MG63 (cell line): ENCODE results near the gene MPP2. TPM values are rescaled to one million over a fixed set of nuclear protein-coding genes. Genes with fewer than 3 reads are reported as not detected.
"Not testable (repeated sequence)": the region's sequence is repeated elsewhere in the genome, so short reads cannot be mapped to it uniquely, and the experiment has no call there.

ENCODE experiments used
- DNase-seq: peaks from one replicate; pipeline ENCODE4 v3.0.0-alpha.2; 2020
- H3K27me3 ChIP-seq: fragments of 250-450 bp; sonication (Bioruptor Pico); 2 replicates; pipeline ENCODE4 v1.5.1; 2020; ENCODE audit warnings: mild to moderate bottlenecking, moderate library complexity
- H3K36me3 ChIP-seq: fragments of 250-450 bp; sonication (Bioruptor Pico); 2 replicates; pipeline ENCODE4 v1.5.1; 2020; ENCODE audit warnings: mild to moderate bottlenecking, moderate library complexity
- H3K4me3 ChIP-seq: fragments of 250-450 bp; sonication (Bioruptor Pico); 2 replicates; pipeline ENCODE4 v1.5.1; 2020; ENCODE audit warnings: mild to moderate bottlenecking, moderate library complexity
- H3K9me3 ChIP-seq: fragments of 250-450 bp; sonication (Bioruptor Pico); 2 replicates; pipeline ENCODE4 v1.5.1; 2020; ENCODE audit warnings: mild to moderate bottlenecking, moderate library complexity
- total RNA-seq: library from RNA; depleted of rRNA; stranded (reverse); fragments of >200 nt; shearing (Covaris generic); gene quantifications from 2 replicates; pipeline ENCODE4 v1.2.3, GENCODE V29; 2014; ENCODE audit warnings: low replicate concordance

MPP2 gene
- total RNA-seq, 1 experiment from 2014 or later = 3.7 TPM

DNA sequence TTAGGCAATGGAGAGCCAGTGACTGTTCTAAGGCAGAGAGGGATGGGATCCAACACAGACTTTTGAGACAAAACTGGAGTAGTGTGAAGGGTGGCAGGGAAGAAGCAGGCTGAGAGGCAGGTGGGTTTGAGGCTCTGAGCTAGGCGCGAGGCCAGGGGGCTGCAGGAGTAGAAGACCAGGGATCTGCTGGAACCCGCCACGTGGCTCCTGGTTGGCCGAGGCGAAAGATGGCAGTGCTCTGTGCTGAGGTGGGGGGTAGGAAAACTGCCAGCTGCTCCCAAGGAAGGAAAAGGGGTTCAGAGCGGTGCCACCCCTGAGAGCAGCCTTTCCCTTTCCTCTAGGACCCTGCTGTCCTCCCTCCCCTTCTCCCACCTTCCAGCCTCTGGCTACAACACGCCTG is 54.8 kb downstream of the MPP2 start:
- Histone ChIP-seq H3K9me3 (no peaks in the 10 kb centered on the region), H3K27me3 (peaks cover 3% of the 10 kb centered on the region; the same call in 1 of the 2 replicates), H3K36me3 (no peaks in the 10 kb centered on the region), H3K4me3 (no peak overlapping the region)
- no peak for DNase-seq

DNA sequence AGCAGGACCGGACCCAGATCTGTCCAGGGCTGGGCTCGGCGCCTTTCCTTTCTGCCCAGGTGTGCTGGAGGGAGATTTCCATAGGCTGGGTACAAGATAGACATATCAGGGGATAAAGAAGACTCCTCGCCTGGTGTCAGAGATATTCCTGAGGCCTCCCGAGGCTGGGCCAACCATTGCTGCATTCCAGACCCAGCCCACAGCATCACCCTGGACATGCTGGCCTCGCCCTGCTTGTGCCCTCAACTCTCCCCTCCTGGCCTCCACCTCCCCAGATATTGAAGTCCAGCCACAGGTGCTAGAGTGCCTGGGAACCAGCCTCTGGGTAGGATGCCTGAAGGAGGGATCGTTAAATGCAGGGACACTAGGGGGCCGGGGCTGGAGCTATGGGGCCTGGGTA is 58.2 kb downstream of the MPP2 start:
- DNase-seq = no peak
- H3K4me3 ChIP-seq = no peak overlapping the region
- H3K27me3 ChIP-seq = no peaks in the 10 kb centered on the region
- no peaks in the 10 kb centered on the region for H3K9me3 ChIP-seq
- no peaks in the 10 kb centered on the region for H3K36me3 ChIP-seq

DNA sequence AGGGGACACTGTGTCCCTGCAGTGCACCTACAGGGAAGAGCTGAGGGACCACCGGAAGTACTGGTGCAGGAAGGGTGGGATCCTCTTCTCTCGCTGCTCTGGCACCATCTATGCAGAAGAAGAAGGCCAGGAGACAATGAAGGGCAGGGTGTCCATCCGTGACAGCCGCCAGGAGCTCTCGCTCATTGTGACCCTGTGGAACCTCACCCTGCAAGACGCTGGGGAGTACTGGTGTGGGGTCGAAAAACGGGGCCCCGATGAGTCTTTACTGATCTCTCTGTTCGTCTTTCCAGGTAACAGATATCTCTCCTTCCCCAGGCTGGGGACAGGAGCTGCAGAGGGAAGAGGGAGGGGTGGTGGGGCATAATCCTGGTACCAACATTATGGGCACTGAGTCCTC is 58.7 kb downstream of the MPP2 start:
- Histone ChIP-seq H3K4me3 (no peak overlapping the region), H3K9me3 (no peaks in the 10 kb centered on the region), H3K36me3 (no peaks in the 10 kb centered on the region), H3K27me3 (no peaks in the 10 kb centered on the region)
- no peak for DNase-seq

GRCh38 chr17:43846963-43847371 is 60.4 kb downstream of the MPP2 start, which contains the start of gene CD300LG:
CD300LG (plus strand) TSS chr17:43847176; CDS start chr17:43847217, 41 bp downstream.
- DNase-seq = no peak
- Histone ChIP-seq H3K4me3 (no peak within 1 kb of the TSS), H3K9me3 (no peaks in the 10 kb centered on the region)

GRCh38 chr17:43846221-43846712 is 61.1 kb downstream of the MPP2 start:
- Histone ChIP-seq H3K4me3 (no peak overlapping the region), H3K36me3 (no peaks in the 10 kb centered on the region), H3K9me3 (no peaks in the 10 kb centered on the region), H3K27me3 (peaks cover 3% of the 10 kb centered on the region)
- peak; percentile 81 for DNase-seq

More at GRCh38 chr17:43846963-43847371, 60.4 kb downstream of the MPP2 start, which contains the start of gene CD300LG:
- no peaks in the 10 kb centered on the region for H3K36me3 ChIP-seq
- no peaks in the 10 kb centered on the region for H3K27me3 ChIP-seq

DNA sequence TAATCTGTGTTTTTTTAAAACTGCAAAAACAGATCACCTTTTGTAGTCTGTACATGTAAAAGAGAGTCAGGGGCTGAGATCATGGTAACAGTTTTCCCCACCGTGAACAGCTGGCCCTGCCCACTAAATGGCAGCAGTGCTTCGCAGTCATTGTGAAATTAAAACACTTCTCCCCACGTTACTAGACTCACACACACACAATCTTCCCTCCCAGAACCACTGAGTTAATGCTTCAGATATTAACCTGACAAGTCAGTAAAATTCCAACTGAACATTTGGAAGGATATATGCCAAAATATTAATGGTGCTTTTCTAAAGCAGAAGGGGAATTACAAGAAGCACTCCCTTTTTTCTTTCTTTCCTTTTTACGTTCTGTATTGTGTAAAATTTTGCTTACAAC is 61.6 kb downstream of the MPP2 start:
- H3K36me3 ChIP-seq = no peaks in the 10 kb centered on the region
- H3K4me3 ChIP-seq = no peak overlapping the region
- DNase-seq = no peak
- peaks cover 6% of the 10 kb centered on the region for H3K27me3 ChIP-seq
- no peaks in the 10 kb centered on the region for H3K9me3 ChIP-seq

DNA sequence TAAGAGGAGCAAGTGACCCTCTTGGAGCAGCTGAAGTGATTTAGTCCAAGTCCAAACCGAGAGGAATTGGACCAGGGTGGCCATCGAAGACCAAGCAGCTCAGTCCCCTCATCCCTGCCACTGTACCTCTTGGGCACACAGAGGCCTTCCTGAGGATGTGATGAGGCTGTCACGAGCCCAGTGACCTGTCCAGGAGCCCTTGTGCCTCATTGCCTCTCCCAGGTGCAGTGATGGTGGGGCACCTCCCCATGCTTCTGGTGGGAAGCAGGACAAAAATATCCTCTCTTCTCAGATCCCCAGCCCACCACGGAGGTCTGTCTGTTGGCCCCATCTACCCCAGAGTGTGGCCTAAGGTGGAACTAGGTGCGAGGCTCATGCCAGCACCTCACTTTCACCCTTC is 63.1 kb downstream of the MPP2 start:
- Histone ChIP-seq H3K4me3 (no peak overlapping the region), H3K9me3 (no peaks in the 10 kb centered on the region), H3K27me3 (peaks cover 22% of the 10 kb centered on the region), H3K36me3 (no peaks in the 10 kb centered on the region)
- no peak for DNase-seq

- DNase-seq = no peak
- H3K9me3 ChIP-seq = no peaks in the 10 kb centered on the region
- H3K4me3 ChIP-seq = no peak overlapping the region
- H3K36me3 ChIP-seq = no peaks in the 10 kb centered on the region
- H3K27me3 ChIP-seq = peaks cover 32% of the 10 kb centered on the region
Observed at GRCh38 chr17:43842975-43843325, 64.4 kb downstream of the MPP2 start.

- Histone ChIP-seq H3K27me3 (peaks cover 38% of the 10 kb centered on the region), H3K4me3 (peak overlapping the region; percentile 17)
- DNase-seq = peak; percentile 87
- not testable (repeated sequence) for H3K36me3 ChIP-seq, H3K9me3 ChIP-seq
Observed at GRCh38 chr17:43842091-43842974, 65.0 kb downstream of the MPP2 start.

DNA sequence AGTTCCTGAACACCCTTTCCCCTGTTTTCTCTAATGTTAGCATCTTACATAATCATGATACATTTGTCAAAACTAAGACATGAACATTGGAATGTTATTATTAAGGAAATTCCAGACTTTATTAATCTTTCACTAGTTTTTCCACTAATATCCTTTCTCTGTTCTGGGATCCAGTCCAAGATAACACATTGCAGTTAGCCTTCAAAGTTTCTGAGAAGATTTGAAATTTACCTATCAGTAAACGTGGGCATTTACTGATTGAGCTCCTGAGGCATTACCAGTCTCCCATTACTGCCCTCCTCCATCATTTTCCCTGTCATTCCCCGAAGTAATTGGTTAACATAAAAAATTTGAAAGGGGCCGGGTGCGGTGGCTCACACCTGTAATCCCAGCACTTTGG is 66.1 kb downstream of the MPP2 start:
- no peak for DNase-seq
- Histone ChIP-seq H3K36me3 (no peaks in the 10 kb centered on the region), H3K4me3 (no peak overlapping the region), H3K9me3 (no peaks in the 10 kb centered on the region), H3K27me3 (peaks cover 40% of the 10 kb centered on the region)

GRCh38 chr17:43840814-43841213 is 66.5 kb downstream of the MPP2 start:
- no peaks in the 10 kb centered on the region for H3K36me3 ChIP-seq
- H3K27me3 ChIP-seq = peaks cover 40% of the 10 kb centered on the region
- no peaks in the 10 kb centered on the region for H3K9me3 ChIP-seq
- DNase-seq = no peak
- H3K4me3 ChIP-seq = no peak overlapping the region

DNA sequence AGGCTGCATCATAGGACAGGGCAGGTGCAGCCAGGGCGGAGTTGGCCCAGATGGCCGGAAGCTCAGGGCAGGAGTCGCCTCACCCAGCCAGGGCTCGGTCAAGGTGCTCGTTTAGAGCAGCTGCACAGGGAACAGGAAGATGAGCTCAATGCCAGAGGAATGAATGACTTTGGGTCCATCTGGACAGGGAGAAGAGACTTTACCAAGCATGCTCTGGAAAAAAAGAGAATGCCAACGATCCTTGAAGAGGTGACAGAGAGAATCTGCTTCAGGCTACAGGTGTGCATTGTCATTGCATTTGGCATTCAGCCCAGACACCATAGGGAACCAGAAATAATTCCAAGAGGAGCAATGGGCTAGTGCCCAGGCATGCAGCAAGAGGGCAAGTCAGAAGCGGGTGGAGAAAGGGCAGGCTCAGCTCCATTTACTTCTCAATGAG is 67.6 kb downstream of the MPP2 start:
- no peaks in the 10 kb centered on the region for H3K9me3 ChIP-seq
- H3K4me3 ChIP-seq = no peak overlapping the region
- no peaks in the 10 kb centered on the region for H3K36me3 ChIP-seq
- peaks cover 40% of the 10 kb centered on the region for H3K27me3 ChIP-seq
- DNase-seq = no peak

DNA sequence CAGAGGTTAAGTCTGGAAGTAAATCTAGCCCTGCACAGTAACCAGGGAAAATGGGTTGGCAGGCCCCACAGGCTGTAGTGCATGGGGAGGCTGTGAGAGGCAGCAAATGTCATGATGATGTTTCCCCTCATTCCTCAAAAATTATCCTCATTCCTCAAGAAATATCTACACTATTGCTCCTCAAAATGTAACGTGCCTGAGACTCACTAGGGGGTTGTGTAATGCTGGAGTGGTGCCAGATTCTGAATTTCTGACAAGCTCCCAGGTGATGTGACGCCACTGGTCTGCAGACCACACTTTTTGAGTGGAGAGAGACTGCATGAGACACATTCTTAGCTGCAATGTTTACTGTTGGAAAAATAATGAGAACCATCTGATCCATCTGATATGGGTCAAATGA is 73.2 kb downstream of the MPP2 start:
- no peak overlapping the region for H3K4me3 ChIP-seq
- DNase-seq = no peak

GRCh38 chr17:43832976-43833829 is 74.1 kb downstream of the MPP2 start, which contains the start of gene MPP3:
MPP3 (minus strand) TSS chr17:43833146; CDS start chr17:43831906, 1,240 bp downstream.
- Histone ChIP-seq H3K9me3 (no peaks in the 10 kb centered on the region), H3K27me3 (peaks cover 14% of the 10 kb centered on the region), H3K36me3 (peaks cover 22% of the 10 kb centered on the region), H3K4me3 (peak within 1 kb of the TSS; percentile 70)
- peak; percentile 82 for DNase-seq

More for the DNA sequence above, 73.2 kb downstream of the MPP2 start:
- H3K27me3 ChIP-seq = peaks cover 21% of the 10 kb centered on the region
- peaks cover 16% of the 10 kb centered on the region for H3K36me3 ChIP-seq
- no peaks in the 10 kb centered on the region for H3K9me3 ChIP-seq

DNA sequence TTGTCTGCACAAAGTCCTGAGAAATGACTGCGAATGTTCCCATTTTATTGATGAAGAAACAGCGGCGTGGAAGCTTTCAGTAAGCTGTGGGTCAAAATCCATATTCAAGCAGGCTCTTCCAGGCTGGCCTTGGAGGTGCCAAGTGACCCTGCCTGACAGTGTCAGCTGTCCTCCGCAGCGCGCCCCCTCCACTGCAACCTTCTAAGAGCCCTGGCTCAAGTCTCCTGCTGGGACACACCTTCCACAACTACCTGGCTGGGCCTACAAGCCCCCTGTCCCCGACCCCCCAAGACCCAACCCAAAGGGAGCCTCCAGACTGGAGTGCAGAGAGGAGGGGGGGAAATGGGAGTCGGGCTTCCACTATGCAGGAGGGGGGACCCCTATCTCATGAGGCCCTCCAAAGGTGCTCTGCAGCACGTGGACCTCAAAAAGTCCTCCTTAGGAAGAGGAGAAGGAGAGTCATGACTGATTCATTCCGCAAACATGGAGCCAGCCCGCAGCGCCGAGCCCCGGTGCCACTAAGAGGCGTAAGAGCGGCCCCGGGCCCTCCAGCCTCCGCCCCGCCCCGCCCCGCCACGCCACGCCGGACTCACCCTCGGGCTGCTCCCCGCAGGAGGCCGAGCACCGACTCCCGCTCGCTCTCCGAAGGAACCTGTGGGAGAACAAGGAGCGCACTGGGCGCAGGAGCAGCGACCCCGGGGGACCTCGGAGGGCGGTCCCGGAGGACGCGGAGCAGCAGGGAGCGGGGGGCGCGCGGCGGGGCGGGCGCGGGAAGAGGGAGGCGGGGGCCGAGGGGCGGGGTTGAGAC is 75.0 kb downstream of the MPP2 start:
- Histone ChIP-seq H3K4me3 (peak overlapping the region; percentile 70), H3K27me3 (peaks cover 6% of the 10 kb centered on the region), H3K9me3 (no peaks in the 10 kb centered on the region), H3K36me3 (peaks cover 22% of the 10 kb centered on the region)
- peak; percentile 83 for DNase-seq

- Histone ChIP-seq H3K9me3 (no peaks in the 10 kb centered on the region), H3K27me3 (peaks cover 4% of the 10 kb centered on the region; the same call in 1 of the 2 replicates), H3K36me3 (peaks cover 22% of the 10 kb centered on the region), H3K4me3 (no peak overlapping the region; the same call in 1 of the 2 replicates)
- no peak for DNase-seq
Observed at GRCh38 chr17:43831633-43832032, 75.7 kb downstream of the MPP2 start.
